Small intestine (tissue), 7 donors: ENCODE measurements around the gene CYP2D6. TPM values are rescaled to one million over a fixed set of nuclear protein-coding genes. Genes with fewer than 3 reads are reported as not detected.
A peak's percentile ranks its signal among the peaks of the same experiment; 100 is the strongest.

ENCODE experiments used
- DNase-seq, 2 donors: peaks; one replicate each; pipeline versions ENCODE4 v3.0.0 to v3.0.0-alpha.2; 2013
- FAIRE-seq: peaks from 2 replicates; lab custom pipeline; 2012; peaks lifted over from hg19 to GRCh38; lab: Jason Lieb, UNC
- H3K27ac ChIP-seq, 3 donors: one replicate each; pipeline ENCODE4 v1.5.1; 2013; ENCODE audit warnings: low read length in 2 of 3, mild to moderate bottlenecking in 2 of 3, control low read depth in 1 of 3, inconsistent platforms in 1 of 3, low read depth in 1 of 3, moderate library complexity in 1 of 3
- H3K27me3 ChIP-seq, 3 donors: one replicate each; pipeline ENCODE4 v1.6.1; 2013; ENCODE audit warnings: low read length in 3 of 3, inconsistent platforms in 1 of 3; ENCODE audit not compliant: control insufficient read depth in 3 of 3, insufficient read depth in 3 of 3
- H3K36me3 ChIP-seq, 3 donors: one replicate each; pipeline ENCODE4 v1.6.1; 2013; ENCODE audit warnings: low read length in 3 of 3, inconsistent platforms in 1 of 3, low read depth in 1 of 3, mild to moderate bottlenecking in 1 of 3, moderate library complexity in 1 of 3; ENCODE audit not compliant: control insufficient read depth in 3 of 3, insufficient read depth in 2 of 3
- H3K4me1 ChIP-seq, 3 donors: one replicate each; pipeline ENCODE4 v1.6.1; 2013; ENCODE audit warnings: low read length in 2 of 3, inconsistent platforms in 1 of 3, low read depth in 1 of 3, mild to moderate bottlenecking in 1 of 3, moderate library complexity in 1 of 3; ENCODE audit not compliant: control insufficient read depth in 3 of 3, insufficient read depth in 2 of 3
- H3K4me3 ChIP-seq, 3 donors: one replicate each; pipeline ENCODE4 v1.5.1; 2013; ENCODE audit warnings: low read length in 3 of 3, control low read depth in 1 of 3, inconsistent platforms in 1 of 3, low read depth in 1 of 3, mild to moderate bottlenecking in 1 of 3, moderate library complexity in 1 of 3
- H3K9me3 ChIP-seq, 2 donors: one replicate each; pipeline ENCODE4 v1.6.1; 2013; ENCODE audit warnings: low read depth in 1 of 2, low read length in 1 of 2; ENCODE audit not compliant: control insufficient read depth in 2 of 2, insufficient read depth in 1 of 2
- WGBS, 3 donors: extraction: QIAGEN DNeasy Blood & Tissue Kit; methylation state at CpG; one replicate each; pipeline ENCODE4 v1.1.7; 2013; 5-methylcytosine and 5-hydroxymethylcytosine counted together
- polyA plus RNA-seq, 4 donors: library from polyadenylated mRNA; stranded (reverse) in 3 of 4; unstranded in 1 of 4; fragments of 200-250 nt in 3 of 4; fragments of 120-200 nt in 1 of 4; gene quantifications; one replicate each; pipeline versions ENCODE4 v1.2.1 to v1.2.3, GENCODE V29; 2013
- donor health status: healthy with polysubstance abuse.
- donor health status: control.
- donor health status: control.
- donor health status: Bipolar disorder and iron deficiency.
- donor health status: healthy.

Gene CYP2D6
- polyA plus RNA-seq, 4 donors: 5.8 to 172 (median 22.4) TPM

- Histone ChIP-seq H3K27me3 (no peaks in the 10 kb centered on the region), H3K36me3 (peaks cover 0 to 51% (median 7%) of the 10 kb centered on the region in 3 donors), H3K27ac (peak overlapping the region; percentile 96 to 99 (median 98)), H3K4me3 (peak overlapping the region; percentile 17 to 60 (median 52)), H3K4me1 (peaks cover 3 to 34% (median 8%) of the 10 kb centered on the region in 3 donors), H3K9me3 (no peaks in the 10 kb centered on the region)
- DNase-seq (peak; percentile 62 to 79), FAIRE-seq (no peak)
- 16 to 35% (median 29%) methylated on average over 21 to 24 of the region's 24 CpGs for WGBS, 3 donors
Measured at GRCh38 chr22:42078469-42079318, 51.9 kb downstream of the CYP2D6 start.

GRCh38 chr22:42077486-42078125, 53.0 kb downstream of the CYP2D6 start:
- no peaks in the 10 kb centered on the region for H3K27me3 ChIP-seq
- H3K4me1 ChIP-seq: peaks cover 3 to 38% (median 8%) of the 10 kb centered on the region in 3 donors
- WGBS, 3 donors: 94 to 95% (median 95%) methylated on average over 20 to 21 of the region's 21 CpGs
- peaks cover 0 to 43% (median 3%) of the 10 kb centered on the region in 3 donors for H3K36me3 ChIP-seq
- H3K4me3 ChIP-seq: no peak overlapping the region
- H3K27ac ChIP-seq: peak overlapping the region in 2 of 3 donors; percentile 96 to 99
- no peaks in the 10 kb centered on the region for H3K9me3 ChIP-seq
- no peak for FAIRE-seq
- DNase-seq: no peak

GRCh38 chr22:42076764-42077485, 53.7 kb downstream of the CYP2D6 start:
- peaks cover 0 to 36% (median 0%) of the 10 kb centered on the region in 3 donors for H3K36me3 ChIP-seq
- DNase-seq: no peak
- H3K27me3 ChIP-seq: no peaks in the 10 kb centered on the region
- no peak for FAIRE-seq
- H3K27ac ChIP-seq: no peak overlapping the region
- no peak overlapping the region for H3K4me3 ChIP-seq
- H3K4me1 ChIP-seq: peaks cover 3 to 38% (median 8%) of the 10 kb centered on the region in 3 donors
- no peaks in the 10 kb centered on the region for H3K9me3 ChIP-seq
- 93 to 94% (median 94%) methylated on average over 20 of the region's 20 CpGs for WGBS, 3 donors

Other genes starting within 250 kb of the CYP2D6 start
- gene SHISA8, start 215.7 kb downstream of the CYP2D6 start, polyA plus RNA-seq: under 1 TPM in 2 of 4 donors, not detected in 2; 0.04 to 0.10 TPM
- gene TNFRSF13C, start 204.0 kb downstream of the CYP2D6 start, polyA plus RNA-seq: 1 to 10 TPM in 2 of 4 donors, under 1 TPM in 1, not detected in 1; 0.54 to 2.5 (median 1.3) TPM
- gene CENPM, start 183.7 kb downstream of the CYP2D6 start, polyA plus RNA-seq: 10 to 100 TPM in 2 of 4 donors, 1 to 10 TPM in 2; 2.2 to 42.0 (median 8.0) TPM
- gene SEPTIN3, start 161.4 kb downstream of the CYP2D6 start, polyA plus RNA-seq: 1 to 10 TPM in 1 of 4 donors, under 1 TPM in 2, not detected in 1; 0.49 to 1.2 (median 0.81) TPM
- 1 to 10 TPM in 3 of 4 donors, under 1 TPM in 1; 0.52 to 2.2 (median 1.5) TPM for gene WBP2NL, start 132.0 kb downstream of the CYP2D6 start, polyA plus RNA-seq
- 10 to 100 TPM in 3 of 4 donors, 1 to 10 TPM in 1; 8.7 to 36.8 (median 17.1) TPM for gene NAGA, start 60.0 kb downstream of the CYP2D6 start, polyA plus RNA-seq
- 10 to 100 TPM in 1 of 4 donors, 1 to 10 TPM in 3; 4.9 to 11.6 (median 9.2) TPM for gene PHETA2, start 56.6 kb downstream of the CYP2D6 start, polyA plus RNA-seq
- gene SMDT1, start 51.1 kb downstream of the CYP2D6 start, polyA plus RNA-seq: 100 to 1,000 TPM in 3 of 4 donors, 10 to 100 TPM in 1; 98.4 to 304 (median 134) TPM
- gene NDUFA6, start 40.0 kb downstream of the CYP2D6 start, polyA plus RNA-seq: 100 to 1,000 TPM in 3 of 4 donors, 10 to 100 TPM in 1; 62.9 to 258 (median 151) TPM
- gene TCF20, start 139.8 kb upstream of the CYP2D6 start, polyA plus RNA-seq: 10 to 100 TPM in 2 of 4 donors, 1 to 10 TPM in 2; 6.2 to 32.0 (median 13.5) TPM